ENCODE results near the gene CH25H.

DNA sequence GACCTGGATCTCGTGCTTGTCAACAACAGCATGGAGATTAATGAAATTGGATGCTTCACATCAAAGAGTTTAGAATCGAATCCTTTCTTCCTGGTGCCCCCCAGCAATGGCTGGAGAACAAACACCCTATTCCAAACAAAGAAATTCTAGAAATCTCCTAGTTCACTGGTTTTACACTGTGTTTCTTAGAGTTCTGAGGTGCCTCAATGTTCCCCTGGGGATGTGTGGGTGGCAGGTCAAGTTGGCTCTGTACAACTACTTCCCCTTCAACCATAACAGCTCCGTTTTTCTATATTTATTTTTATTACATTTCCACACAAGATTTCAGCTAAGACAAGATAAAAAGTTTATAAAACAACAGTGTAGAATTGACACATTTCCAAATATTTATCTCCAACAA lies 22.5 kb downstream of the CH25H start:
- TF ChIP-seq, protein P1, sequence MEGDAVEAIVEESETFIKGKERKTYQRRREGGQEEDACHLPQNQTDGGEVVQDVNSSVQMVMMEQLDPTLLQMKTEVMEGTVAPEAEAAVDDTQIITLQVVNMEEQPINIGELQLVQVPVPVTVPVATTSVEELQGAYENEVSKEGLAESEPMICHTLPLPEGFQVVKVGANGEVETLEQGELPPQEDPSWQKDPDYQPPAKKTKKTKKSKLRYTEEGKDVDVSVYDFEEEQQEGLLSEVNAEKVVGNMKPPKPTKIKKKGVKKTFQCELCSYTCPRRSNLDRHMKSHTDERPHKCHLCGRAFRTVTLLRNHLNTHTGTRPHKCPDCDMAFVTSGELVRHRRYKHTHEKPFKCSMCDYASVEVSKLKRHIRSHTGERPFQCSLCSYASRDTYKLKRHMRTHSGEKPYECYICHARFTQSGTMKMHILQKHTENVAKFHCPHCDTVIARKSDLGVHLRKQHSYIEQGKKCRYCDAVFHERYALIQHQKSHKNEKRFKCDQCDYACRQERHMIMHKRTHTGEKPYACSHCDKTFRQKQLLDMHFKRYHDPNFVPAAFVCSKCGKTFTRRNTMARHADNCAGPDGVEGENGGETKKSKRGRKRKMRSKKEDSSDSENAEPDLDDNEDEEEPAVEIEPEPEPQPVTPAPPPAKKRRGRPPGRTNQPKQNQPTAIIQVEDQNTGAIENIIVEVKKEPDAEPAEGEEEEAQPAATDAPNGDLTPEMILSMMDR (IDR thresholded peaks at IDR 0.05), result no peak
- no peak for TF ChIP-seq POLR2AphosphoS5 (IDR thresholded peaks at IDR 0.05; ENCODE audit: low read depth, low read length)
- TF ChIP-seq, protein P2, sequence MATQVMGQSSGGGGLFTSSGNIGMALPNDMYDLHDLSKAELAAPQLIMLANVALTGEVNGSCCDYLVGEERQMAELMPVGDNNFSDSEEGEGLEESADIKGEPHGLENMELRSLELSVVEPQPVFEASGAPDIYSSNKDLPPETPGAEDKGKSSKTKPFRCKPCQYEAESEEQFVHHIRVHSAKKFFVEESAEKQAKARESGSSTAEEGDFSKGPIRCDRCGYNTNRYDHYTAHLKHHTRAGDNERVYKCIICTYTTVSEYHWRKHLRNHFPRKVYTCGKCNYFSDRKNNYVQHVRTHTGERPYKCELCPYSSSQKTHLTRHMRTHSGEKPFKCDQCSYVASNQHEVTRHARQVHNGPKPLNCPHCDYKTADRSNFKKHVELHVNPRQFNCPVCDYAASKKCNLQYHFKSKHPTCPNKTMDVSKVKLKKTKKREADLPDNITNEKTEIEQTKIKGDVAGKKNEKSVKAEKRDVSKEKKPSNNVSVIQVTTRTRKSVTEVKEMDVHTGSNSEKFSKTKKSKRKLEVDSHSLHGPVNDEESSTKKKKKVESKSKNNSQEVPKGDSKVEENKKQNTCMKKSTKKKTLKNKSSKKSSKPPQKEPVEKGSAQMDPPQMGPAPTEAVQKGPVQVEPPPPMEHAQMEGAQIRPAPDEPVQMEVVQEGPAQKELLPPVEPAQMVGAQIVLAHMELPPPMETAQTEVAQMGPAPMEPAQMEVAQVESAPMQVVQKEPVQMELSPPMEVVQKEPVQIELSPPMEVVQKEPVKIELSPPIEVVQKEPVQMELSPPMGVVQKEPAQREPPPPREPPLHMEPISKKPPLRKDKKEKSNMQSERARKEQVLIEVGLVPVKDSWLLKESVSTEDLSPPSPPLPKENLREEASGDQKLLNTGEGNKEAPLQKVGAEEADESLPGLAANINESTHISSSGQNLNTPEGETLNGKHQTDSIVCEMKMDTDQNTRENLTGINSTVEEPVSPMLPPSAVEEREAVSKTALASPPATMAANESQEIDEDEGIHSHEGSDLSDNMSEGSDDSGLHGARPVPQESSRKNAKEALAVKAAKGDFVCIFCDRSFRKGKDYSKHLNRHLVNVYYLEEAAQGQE (IDR thresholded peaks at IDR 0.05; ENCODE audit: insufficient read depth in 1 of 2, low read depth in 2 of 2, low read length in 1 of 2), result no peak
- no peak for TF ChIP-seq SIN3A (IDR thresholded peaks at IDR 0.05; ENCODE audit: borderline replicate concordance, insufficient read depth, low read depth, low read length)
- TF ChIP-seq TCF7L2 (IDR thresholded peaks at IDR 0.05; ENCODE audit: low read depth, low read length), result no peak

Measured in Panc1 (cell line).